Nephron (organoid): ENCODE results near the gene ANKRD17.

Source experiments
- H3K27ac Mint-ChIP-seq, 3 experiments: 2 replicates each; pipeline ENCODE4 v1.8.0; 2020; ENCODE audit warnings: mixed read lengths in 3 of 3, mild to moderate bottlenecking in 2 of 3, moderate library complexity in 1 of 3
- H3K27me3 Mint-ChIP-seq: 2 replicates; pipeline ENCODE4 v1.8.0; 2021; ENCODE audit warnings: low read depth, mild to moderate bottlenecking, moderate library complexity, mixed read lengths
- H3K36me3 Mint-ChIP-seq: 2 replicates; pipeline ENCODE4 v1.8.0; 2020; ENCODE audit warnings: low read depth, mixed read lengths
- H3K4me1 Mint-ChIP-seq: 2 replicates; pipeline ENCODE4 v1.8.0; 2020; ENCODE audit warnings: mixed read lengths
- H3K4me3 Mint-ChIP-seq, 3 experiments: 2 replicates each; pipeline ENCODE4 v1.8.0; 2020; ENCODE audit warnings: mild to moderate bottlenecking in 3 of 3, mixed read lengths in 3 of 3, moderate library complexity in 2 of 3
- H3K9me3 Mint-ChIP-seq: 2 replicates; pipeline ENCODE4 v1.8.0; 2020; ENCODE audit warnings: mixed read lengths
- CTCF ChIP-seq, 3 experiments: fragments of 200-600 bp; sonication (generic); IDR thresholded peaks; one replicate each; pipeline ENCODE4 v1.5.0; 2021; ENCODE audit warnings: antibody characterized with exemption in 3 of 3; ENCODE audit not compliant: unreplicated experiment in 3 of 3

Gene ANKRD17

GRCh38 chr4:73193155-73193554 is 65.4 kb downstream of the ANKRD17 start:
- Mint-ChIP-seq H3K4me3 (no peak overlapping the region), H3K36me3 (peaks cover 28% of the 10 kb centered on the region), H3K27me3 (no peaks in the 10 kb centered on the region), H3K27ac (peak overlapping the region in 1 of 3 experiments; percentile 17), H3K9me3 (no peaks in the 10 kb centered on the region), H3K4me1 (no peaks in the 10 kb centered on the region)
- no peak for TF ChIP-seq CTCF (IDR thresholded peaks at IDR 0.05; ENCODE audit: unreplicated experiment in 3 of 3)

DNA sequence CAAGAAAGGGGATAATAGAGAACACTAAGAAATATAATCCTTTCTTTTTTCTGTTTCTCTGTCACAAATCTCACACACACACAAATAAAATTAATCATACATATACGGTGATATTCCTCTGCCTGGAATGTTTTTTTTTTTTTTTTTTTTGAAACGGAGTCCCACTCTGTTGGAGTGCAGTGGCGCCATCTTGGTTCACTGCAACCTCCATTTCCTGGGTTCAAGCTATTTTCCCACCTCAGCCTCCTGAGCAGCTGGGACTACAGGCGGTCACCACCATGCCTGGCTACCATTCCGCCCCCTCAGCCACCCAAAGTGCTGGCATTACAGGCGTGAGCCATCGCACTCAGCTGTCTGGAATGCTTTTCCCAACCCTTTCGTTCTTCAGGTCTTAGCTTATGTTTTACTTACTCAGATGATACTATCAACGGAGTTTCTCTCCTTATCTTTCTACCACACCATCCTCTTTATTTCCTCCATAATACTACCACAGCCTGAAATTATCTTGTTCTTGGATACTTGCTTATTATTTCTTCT is 69.3 kb downstream of the ANKRD17 start:
- peaks cover 33% of the 10 kb centered on the region for H3K36me3 Mint-ChIP-seq
- no peaks in the 10 kb centered on the region for H3K4me1 Mint-ChIP-seq
- H3K27ac Mint-ChIP-seq = no peak overlapping the region
- no peak for TF ChIP-seq CTCF (IDR thresholded peaks at IDR 0.05; ENCODE audit: unreplicated experiment in 3 of 3)
- no peaks in the 10 kb centered on the region for H3K27me3 Mint-ChIP-seq
- no peak overlapping the region for H3K4me3 Mint-ChIP-seq
- H3K9me3 Mint-ChIP-seq = no peaks in the 10 kb centered on the region

DNA sequence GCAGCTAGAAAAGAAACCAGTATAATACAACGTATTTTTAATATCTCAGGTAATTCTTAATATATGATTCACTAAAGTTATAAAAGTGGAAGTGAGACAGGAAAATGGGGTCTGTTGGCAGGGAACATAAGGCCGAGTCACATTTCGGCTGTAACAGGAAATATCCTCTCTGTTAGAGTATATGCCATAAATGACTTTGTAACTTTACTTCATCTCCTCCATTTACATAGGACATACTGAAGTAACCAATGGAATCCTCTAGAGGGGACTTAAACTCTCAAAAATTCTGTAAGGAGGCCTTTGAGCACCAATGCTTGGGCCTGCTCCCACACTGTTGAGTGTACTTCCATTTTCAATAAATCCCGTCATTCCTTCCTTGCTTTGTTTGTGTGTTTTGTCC is 71.3 kb downstream of the ANKRD17 start:
- Mint-ChIP-seq H3K9me3 (no peaks in the 10 kb centered on the region), H3K27ac (no peak overlapping the region), H3K4me3 (no peak overlapping the region), H3K36me3 (peaks cover 40% of the 10 kb centered on the region), H3K4me1 (no peaks in the 10 kb centered on the region), H3K27me3 (no peaks in the 10 kb centered on the region)
- TF ChIP-seq CTCF (IDR thresholded peaks at IDR 0.05; ENCODE audit: unreplicated experiment in 3 of 3) = no peak

- TF ChIP-seq CTCF (IDR thresholded peaks at IDR 0.05; ENCODE audit: unreplicated experiment in 3 of 3) = no peak
- Mint-ChIP-seq H3K36me3 (peaks cover 30% of the 10 kb centered on the region), H3K27me3 (no peaks in the 10 kb centered on the region), H3K4me1 (peaks cover 4% of the 10 kb centered on the region), H3K4me3 (no peak overlapping the region), H3K9me3 (no peaks in the 10 kb centered on the region), H3K27ac (no peak overlapping the region)
Measured at GRCh38 chr4:73185903-73186302, 72.7 kb downstream of the ANKRD17 start.

GRCh38 chr4:73181231-73181630 is 77.4 kb downstream of the ANKRD17 start:
- no peak for TF ChIP-seq CTCF (IDR thresholded peaks at IDR 0.05; ENCODE audit: unreplicated experiment in 3 of 3)
- H3K27me3 Mint-ChIP-seq = no peaks in the 10 kb centered on the region
- no peak overlapping the region for H3K4me3 Mint-ChIP-seq
- no peaks in the 10 kb centered on the region for H3K9me3 Mint-ChIP-seq
- H3K27ac Mint-ChIP-seq = peak overlapping the region in 2 of 3 experiments; percentile 4 to 10
- H3K36me3 Mint-ChIP-seq = peaks cover 19% of the 10 kb centered on the region
- H3K4me1 Mint-ChIP-seq = peaks cover 11% of the 10 kb centered on the region

DNA sequence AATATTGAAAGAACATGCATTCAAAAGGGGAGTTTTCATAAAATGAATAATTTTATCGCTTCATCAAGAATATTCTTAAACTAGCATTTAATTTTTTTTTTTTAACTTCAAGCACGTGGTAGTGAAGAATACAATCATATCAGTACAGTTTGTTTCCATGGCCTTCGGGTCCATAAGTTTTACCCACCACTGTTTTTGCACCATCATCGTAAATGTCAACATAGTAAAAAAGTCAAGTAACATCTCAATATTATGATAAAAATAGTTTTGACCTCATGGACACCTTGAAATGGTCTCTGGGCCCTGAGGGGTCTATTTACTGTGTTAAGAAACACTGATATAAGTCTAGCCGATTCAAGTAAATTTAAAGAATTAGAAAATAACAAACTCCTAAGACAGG is 80.2 kb downstream of the ANKRD17 start:
- Mint-ChIP-seq H3K27ac (no peak overlapping the region), H3K4me1 (peaks cover 11% of the 10 kb centered on the region), H3K36me3 (peaks cover 47% of the 10 kb centered on the region), H3K4me3 (no peak overlapping the region), H3K27me3 (no peaks in the 10 kb centered on the region), H3K9me3 (peaks cover 14% of the 10 kb centered on the region)
- TF ChIP-seq CTCF (IDR thresholded peaks at IDR 0.05; ENCODE audit: unreplicated experiment in 3 of 3) = no peak
